ENCODE results near the gene SMIM43. TPM values are rescaled to one million over a fixed set of nuclear protein-coding genes. Genes with fewer than 3 reads are reported as not detected.

The SMIM43 gene
- total RNA-seq, 4 donors from 2014 or later: not detected

- Histone ChIP-seq H3K4me1 (no peaks in the 10 kb centered on the region), H3K27ac (no peak overlapping the region), H3K4me3 (no peak overlapping the region), H3K36me3 (no peaks in the 10 kb centered on the region), H3K27me3 (peaks cover 21% of the 10 kb centered on the region), H3K9me3 (no peaks in the 10 kb centered on the region)
- 90% methylated on average over 1 of the region's 1 CpG for WGBS
- TF ChIP-seq POLR2A (IDR thresholded peaks at IDR 0.05): no peak
- TF ChIP-seq EP300 (IDR thresholded peaks at IDR 0.05): no peak
- no peak for TF ChIP-seq CTCF (IDR thresholded peaks at IDR 0.05)
- no peak for TF ChIP-seq POLR2AphosphoS5 (IDR thresholded peaks at IDR 0.05)
- no peak for DNase-seq (ENCODE audit: low spot score in 2 of 2)
Observed at GRCh38 chr4:121773883-121774282, 8.9 kb upstream of the SMIM43 start.

GRCh38 chr4:121771869-121772268 lies 6.9 kb upstream of the SMIM43 start:
- DNase-seq (ENCODE audit: low spot score in 2 of 2): no peak
- Histone ChIP-seq H3K9me3 (no peaks in the 10 kb centered on the region), H3K36me3 (no peaks in the 10 kb centered on the region), H3K27ac (no peak overlapping the region), H3K4me1 (no peaks in the 10 kb centered on the region), H3K27me3 (peaks cover 20% of the 10 kb centered on the region), H3K4me3 (no peak overlapping the region)
- 89% methylated on average over 1 of the region's 1 CpG for whole genome bisulfite sequencing
- TF ChIP-seq POLR2A (IDR thresholded peaks at IDR 0.05): no peak

GRCh38 chr4:121769341-121769740 lies 4.4 kb upstream of the SMIM43 start:
- Histone ChIP-seq H3K4me3 (no peak overlapping the region), H3K4me1 (peaks cover 10% of the 10 kb centered on the region), H3K27ac (no peak overlapping the region), H3K27me3 (peaks cover 39% of the 10 kb centered on the region), H3K9me3 (no peaks in the 10 kb centered on the region), H3K36me3 (no peaks in the 10 kb centered on the region)
- WGBS: 78% methylated on average over 1 of the region's 2 CpGs
- TF ChIP-seq EP300 (IDR thresholded peaks at IDR 0.05) (no peak), POLR2AphosphoS5 (IDR thresholded peaks at IDR 0.05) (no peak), CTCF (IDR thresholded peaks at IDR 0.05) (no peak), POLR2A (IDR thresholded peaks at IDR 0.05) (no peak)
- no peak for DNase-seq (ENCODE audit: low spot score in 2 of 2)

- peaks cover 11% of the 10 kb centered on the region for H3K4me1 ChIP-seq
- H3K27ac ChIP-seq: no peak overlapping the region
- WGBS: 90% methylated on average over 4 of the region's 4 CpGs
- DNase-seq (ENCODE audit: low spot score in 2 of 2): no peak
- no peak for TF ChIP-seq CTCF (IDR thresholded peaks at IDR 0.05)
- no peak for TF ChIP-seq POLR2AphosphoS5 (IDR thresholded peaks at IDR 0.05)
- TF ChIP-seq POLR2A (IDR thresholded peaks at IDR 0.05): no peak
- TF ChIP-seq EP300 (IDR thresholded peaks at IDR 0.05): no peak
- H3K36me3 ChIP-seq: no peaks in the 10 kb centered on the region
- H3K27me3 ChIP-seq: peaks cover 50% of the 10 kb centered on the region
- H3K9me3 ChIP-seq: no peaks in the 10 kb centered on the region
- H3K4me3 ChIP-seq: no peak overlapping the region
Observed at GRCh38 chr4:121767166-121767565, 2.2 kb upstream of the SMIM43 start.

- WGBS: 88% methylated on average over 9 of the region's 9 CpGs
- TF ChIP-seq EP300 (IDR thresholded peaks at IDR 0.05) (no peak), POLR2AphosphoS5 (IDR thresholded peaks at IDR 0.05) (no peak), CTCF (IDR thresholded peaks at IDR 0.05) (no peak), POLR2A (IDR thresholded peaks at IDR 0.05) (no peak)
- no peaks in the 10 kb centered on the region for H3K9me3 ChIP-seq
Observed at GRCh38 chr4:121765971-121766538, 1.1 kb upstream of the SMIM43 start.

GRCh38 chr4:121765368-121765705 lies 373 bp upstream of the SMIM43 start:
- 28% methylated on average over 8 of the region's 16 CpGs for WGBS
- Histone ChIP-seq H3K4me1 (peaks cover 11% of the 10 kb centered on the region), H3K27ac (no peak overlapping the region), H3K4me3 (peak overlapping the region; percentile 47), H3K36me3 (no peaks in the 10 kb centered on the region), H3K27me3 (peaks cover 40% of the 10 kb centered on the region), H3K9me3 (no peaks in the 10 kb centered on the region)
- TF ChIP-seq POLR2AphosphoS5 (IDR thresholded peaks at IDR 0.05): no peak
- no peak for TF ChIP-seq EP300 (IDR thresholded peaks at IDR 0.05)
- no peak for TF ChIP-seq POLR2A (IDR thresholded peaks at IDR 0.05)
- TF ChIP-seq CTCF (IDR thresholded peaks at IDR 0.05): no peak
- no peak for DNase-seq (ENCODE audit: low spot score in 2 of 2)

More at GRCh38 chr4:121765971-121766538, 1.1 kb upstream of the SMIM43 start:
- H3K27me3 ChIP-seq: peaks cover 46% of the 10 kb centered on the region
- no peak for DNase-seq (ENCODE audit: low spot score in 2 of 2)
- no peak overlapping the region for H3K27ac ChIP-seq
- no peak overlapping the region for H3K4me3 ChIP-seq
- peaks cover 11% of the 10 kb centered on the region for H3K4me1 ChIP-seq
- H3K36me3 ChIP-seq: no peaks in the 10 kb centered on the region

Data from suprapubic skin (tissue), 4 donors.